H1 (cell line): ENCODE results near the gene SCNN1G. TPM values are rescaled to one million over a fixed set of nuclear protein-coding genes. Genes with fewer than 3 reads are reported as not detected.

Experiments
- CTCF ChIA-PET: fragments of 300-600 bp; sonication (Branson Sonifier 250); formaldehyde crosslinking; loops from one replicate; lab custom pipeline; 2021; ENCODE audit not compliant: partially characterized antibody; lab: Charles Lee
- POLR2A ChIA-PET: fragments of 300-600 bp; sonication (Branson Sonifier 250); formaldehyde crosslinking; loops from one replicate; lab custom pipeline; 2021; ENCODE audit warnings: inconsistent platforms; ENCODE audit not compliant: partially characterized antibody; lab: Charles Lee
- DNase-seq, 2 experiments: peaks; one replicate each; pipeline versions ENCODE4 v3.0.0 to v3.0.0-alpha.2; 2010 to 2022; ENCODE audit warnings: low spot score in 2 of 2, low read depth in 1 of 2, mixed read lengths in 1 of 2
- FAIRE-seq: peaks from 2 replicates; lab custom pipeline; 2011; peaks lifted over from hg19 to GRCh38; lab: Jason Lieb, UNC
- H2AFZ ChIP-seq: 2 replicates; pipeline ENCODE4 v1.8.1; 2012; ENCODE audit warnings: low read length, inconsistent platforms
- H2AK5ac ChIP-seq: 2 replicates; pipeline ENCODE4 v1.6.1; 2013; ENCODE audit warnings: low read depth, low read length
- H2BK120ac ChIP-seq: replicated peaks from 2 replicates; pipeline ENCODE3; 2013; ENCODE audit warnings: low read depth, low read length, inconsistent platforms
- H2BK12ac ChIP-seq: 2 replicates; pipeline ENCODE4 v1.6.1; 2013; ENCODE audit warnings: low read depth, low read length
- H2BK15ac ChIP-seq: 2 replicates; pipeline ENCODE4 v1.6.1; 2013; ENCODE audit warnings: low read length
- H2BK20ac ChIP-seq: 2 replicates; pipeline ENCODE4 v1.6.1; 2013; ENCODE audit warnings: low read length
- H2BK5ac ChIP-seq: 2 replicates; pipeline ENCODE4 v1.6.1; 2013; ENCODE audit warnings: low read depth, low read length
- H3K14ac ChIP-seq: 2 replicates; pipeline ENCODE4 v1.6.1; 2013; ENCODE audit warnings: inconsistent platforms; ENCODE audit not compliant: insufficient read length
- H3K18ac ChIP-seq: 2 replicates; pipeline ENCODE4 v1.6.1; 2013; ENCODE audit warnings: low read length; ENCODE audit errors: extremely low read depth
- H3K23ac ChIP-seq: 2 replicates; pipeline ENCODE4 v1.6.1; 2013; ENCODE audit warnings: inconsistent platforms; ENCODE audit not compliant: insufficient read length
- H3K23me2 ChIP-seq: 2 replicates; pipeline ENCODE4 v1.6.1; 2013; ENCODE audit warnings: low read depth, low read length
- H3K27ac ChIP-seq: 2 replicates; pipeline ENCODE4 v1.6.1; 2011; ENCODE audit warnings: low read depth, low read length, inconsistent platforms
- H3K27me3 ChIP-seq, 4 experiments: replicated peaks in 1 of 4; 1 replicate in 1 of 4; 2 replicates in 3 of 4; pipeline versions ENCODE4 v1.6.1 to v1.8.1; 2011 to 2013; ENCODE audit warnings: low read length in 3 of 4, mild to moderate bottlenecking in 3 of 4, inconsistent platforms in 2 of 4, mixed read lengths in 2 of 4, moderate library complexity in 1 of 4; ENCODE audit not compliant: control insufficient read depth in 3 of 4, insufficient read depth in 3 of 4; ENCODE audit errors: extremely low read depth in 1 of 4
- H3K36me3 ChIP-seq, 4 experiments: 2 replicates each; pipeline versions ENCODE4 v1.6.1 to v1.8.1; 2011 to 2013; ENCODE audit warnings: mild to moderate bottlenecking in 4 of 4, low read length in 3 of 4, moderate library complexity in 2 of 4, control low read depth in 1 of 4, inconsistent platforms in 1 of 4; ENCODE audit not compliant: insufficient read depth in 4 of 4, control insufficient read depth in 2 of 4
- H3K4ac ChIP-seq: replicated peaks from 2 replicates; pipeline ENCODE3; 2013; ENCODE audit warnings: low read length, low read depth, mixed read lengths, inconsistent platforms; ENCODE audit not compliant: insufficient read length
- H3K4me1 ChIP-seq, 4 experiments: replicated peaks in 1 of 4; 1 replicate in 1 of 4; 2 replicates in 3 of 4; pipeline versions ENCODE4 v1.6.1 to v1.8.1; 2011 to 2013; ENCODE audit warnings: low read length in 3 of 4, inconsistent platforms in 2 of 4, mixed read lengths in 1 of 4; ENCODE audit not compliant: insufficient read depth in 4 of 4, control insufficient read depth in 3 of 4
- H3K4me2 ChIP-seq, 2 experiments: 2 replicates each; pipeline versions ENCODE4 v1.6.1 to v1.8.1; 2011 to 2013; ENCODE audit warnings: low read depth in 2 of 2, low read length in 2 of 2, control low read depth in 1 of 2, inconsistent platforms in 1 of 2, mild to moderate bottlenecking in 1 of 2; ENCODE audit not compliant: insufficient read depth in 1 of 2
- H3K4me3 ChIP-seq, 4 experiments: fragments of 200-600, 300-600 bp in 1 of 4; sonication (generic), shearing (Covaris generic), sonication (Bioruptor Twin) in 1 of 4; 2 replicates each; pipeline versions ENCODE4 v1.5.1 to v1.8.1; 2011 to 2016; ENCODE audit warnings: low read length in 4 of 4, low read depth in 3 of 4, control low read depth in 2 of 4, inconsistent platforms in 2 of 4, mild to moderate bottlenecking in 2 of 4, mixed read lengths in 1 of 4, moderate library complexity in 1 of 4; ENCODE audit not compliant: insufficient read depth in 2 of 4; ENCODE audit errors: extremely low read depth in 1 of 4
- H3K56ac ChIP-seq: replicated peaks from 2 replicates; pipeline ENCODE3; 2013; ENCODE audit warnings: low read depth, mild to moderate bottlenecking, mixed read lengths, low read length, inconsistent platforms; ENCODE audit not compliant: insufficient read length
- H3K79me1 ChIP-seq: 2 replicates; pipeline ENCODE4 v1.6.1; 2013; ENCODE audit warnings: low read depth, low read length, control low read depth
- H3K79me2 ChIP-seq, 2 experiments: 2 replicates each; pipeline versions ENCODE4 v1.6.1 to v1.8.1; 2012 to 2013; ENCODE audit warnings: low read length in 2 of 2, mild to moderate bottlenecking in 2 of 2, inconsistent platforms in 1 of 2; ENCODE audit not compliant: insufficient read depth in 2 of 2, control insufficient read depth in 1 of 2
- H3K9ac ChIP-seq, 4 experiments: replicated peaks in 1 of 4; 1 replicate in 1 of 4; 2 replicates in 3 of 4; pipeline versions ENCODE4 v1.6.1 to v1.8.1; 2011 to 2013; ENCODE audit warnings: low read depth in 3 of 4, low read length in 3 of 4, control low read depth in 2 of 4, mild to moderate bottlenecking in 2 of 4, moderate library complexity in 2 of 4, inconsistent platforms in 1 of 4; ENCODE audit errors: extremely low read depth in 1 of 4
- H3K9me3 ChIP-seq, 2 experiments: 2 replicates each; pipeline versions ENCODE4 v1.6.1 to v1.8.1; 2012 to 2013; ENCODE audit warnings: mild to moderate bottlenecking in 2 of 2, moderate library complexity in 2 of 2, control low read depth in 1 of 2, inconsistent platforms in 1 of 2, low read depth in 1 of 2, low read length in 1 of 2, mixed read lengths in 1 of 2; ENCODE audit not compliant: insufficient read depth in 2 of 2
- H4K20me1 ChIP-seq, 2 experiments: replicated peaks in 1 of 2; 2 replicates each; pipeline versions ENCODE3 to v1.8.1; 2011 to 2013; ENCODE audit warnings: inconsistent platforms in 2 of 2, low read length in 2 of 2, mild to moderate bottlenecking in 1 of 2; ENCODE audit not compliant: insufficient read depth in 2 of 2, control insufficient read depth in 1 of 2
- H4K5ac ChIP-seq: 2 replicates; pipeline ENCODE4 v1.6.1; 2013; ENCODE audit warnings: low read length, low read depth, mixed read lengths, inconsistent platforms; ENCODE audit not compliant: insufficient read length
- H4K8ac ChIP-seq: 2 replicates; pipeline ENCODE4 v1.8.0; 2013; ENCODE audit warnings: mild to moderate bottlenecking, moderate library complexity, low read length, inconsistent platforms; ENCODE audit not compliant: insufficient read depth; ENCODE audit errors: extremely low read depth
- H4K91ac ChIP-seq: replicated peaks from 2 replicates; pipeline ENCODE3; 2013; ENCODE audit warnings: low read length, mixed read lengths, inconsistent platforms; ENCODE audit not compliant: insufficient read length
- CBX5 ChIP-seq: fragments of 300-800, 300-1000 bp; sonication (generic); IDR thresholded peaks from 2 replicates; pipeline ENCODE4 v1.7.1; 2016; ENCODE audit warnings: antibody characterized with exemption, low read length, low read depth
- GABPA ChIP-seq: IDR thresholded peaks from 2 replicates; pipeline ENCODE4 v1.6.1; 2011; ENCODE audit warnings: mild to moderate bottlenecking, low read length, moderate library complexity, borderline replicate concordance; ENCODE audit not compliant: insufficient read depth
- HDAC2 ChIP-seq, 2 experiments: fragments of 300-600 bp in 1 of 2; sonication (generic) in 1 of 2; IDR thresholded peaks; 2 replicates each; pipeline ENCODE4 v1.6.1; 2011 to 2012; ENCODE audit warnings: low read depth in 2 of 2, low read length in 2 of 2, mild to moderate bottlenecking in 2 of 2, moderate library complexity in 2 of 2, borderline replicate concordance in 1 of 2, inconsistent platforms in 1 of 2
- KDM4A ChIP-seq: IDR thresholded peaks from one replicate; pipeline ENCODE4 v1.7.1; 2012; ENCODE audit warnings: low read depth, mild to moderate bottlenecking, moderate library complexity, low read length, inconsistent platforms; ENCODE audit not compliant: severe bottlenecking
- KDM5A ChIP-seq: fragments of 200-600 bp; IDR thresholded peaks from 2 replicates; pipeline ENCODE4 v1.7.1; 2012; ENCODE audit warnings: mild to moderate bottlenecking, low read length, inconsistent platforms, mixed read lengths
- POLR2AphosphoS5 ChIP-seq: IDR thresholded peaks from 2 replicates; pipeline ENCODE4 v1.6.1; 2011; ENCODE audit warnings: low read depth, low read length
- RAD21 ChIP-seq, 2 experiments: IDR thresholded peaks in 1 of 2; conservative IDR thresholded peaks in 1 of 2; 2 replicates each; pipeline ENCODE4 v1.6.1; 2011; ENCODE audit warnings: low read depth in 2 of 2, low read length in 2 of 2, improper control_type of control experiment in 1 of 2, inconsistent platforms in 1 of 2, mild to moderate bottlenecking in 1 of 2, moderate library complexity in 1 of 2
- SAP30 ChIP-seq: fragments of 300-600 bp; sonication (generic); IDR thresholded peaks from 2 replicates; pipeline ENCODE4 v1.7.1; 2012; ENCODE audit warnings: low read length, moderate library complexity, mild to moderate bottlenecking, inconsistent platforms; ENCODE audit not compliant: insufficient read depth, insufficient replicate concordance
- SIX5 ChIP-seq: IDR thresholded peaks from 2 replicates; pipeline ENCODE4 v1.6.1; 2011; ENCODE audit warnings: mild to moderate bottlenecking, low read depth, low read length
- SP2 ChIP-seq: IDR thresholded peaks from 2 replicates; pipeline ENCODE4 v1.6.1; 2012; ENCODE audit warnings: mild to moderate bottlenecking, low read length, inconsistent platforms
- SUZ12 ChIP-seq: fragments of 200-600 bp; sonication (generic); IDR thresholded peaks from 2 replicates; pipeline ENCODE4 v1.6.1; 2012; ENCODE audit warnings: mild to moderate bottlenecking, inconsistent platforms, low read length, moderate library complexity, mixed read lengths
- TAF1 ChIP-seq: IDR thresholded peaks from 2 replicates; pipeline ENCODE4 v1.6.1; 2011; ENCODE audit warnings: mild to moderate bottlenecking, low read depth, low read length
- WGBS, 2 experiments: shearing (Covaris generic) in 1 of 2; methylation state at CpG; one replicate each; pipeline versions ENCODE4 v1.1.6 to v1.1.7; 2013 to 2015; ENCODE audit warnings: low lambda C conversion rate in 2 of 2, mixed read lengths in 2 of 2, inconsistent platforms in 1 of 2, low coverage in 1 of 2, missing lambda C conversion rate in 1 of 2; ENCODE audit not compliant: insufficient replicate concordance in 2 of 2, insufficient coverage in 1 of 2, insufficient read length in 1 of 2; ENCODE audit errors: extremely low coverage in 1 of 2, missing lambda C conversion rate in 1 of 2; 5-methylcytosine and 5-hydroxymethylcytosine counted together
- polyA plus RNA-seq, 7 experiments: library from polyadenylated mRNA; depleted of rRNA in 3 of 7; stranded (reverse) in 5 of 7; unstranded in 2 of 7; fragments of >200 nt in 5 of 7; fragments of 200-250 nt in 2 of 7; gene quantifications; 1 replicate in 5 of 7; 2 replicates in 1 of 7; 4 replicates in 1 of 7; pipeline versions ENCODE4 v1.2.1 to v1.2.3, GENCODE V29; 2011 to 2013; ENCODE audit warnings: missing spikeins in 2 of 7, mixed read lengths in 2 of 7
- total RNA-seq: library from RNA; stranded (reverse); fragmentation: NEBNext Ultra II Directional; extraction: Animal tissue kit (Norgen Biotek cat#: 25700); gene quantifications from 2 replicates; pipeline ENCODE4 v1.2.1, GENCODE V29; 2021
- TF ChIP-seq, protein P1 (sequence below): IDR thresholded peaks from 2 replicates; pipeline ENCODE4 v1.6.1; 2011; ENCODE audit warnings: low read depth, mild to moderate bottlenecking, low read length; ENCODE audit not compliant: insufficient read depth

SCNN1G gene
- total and polyA plus RNA-seq, 2 of the 8 experiments (the other 6 are each of a cell fraction or from before 2014, with no cell fraction given): 0.73 to 1.1 TPM

DNA sequence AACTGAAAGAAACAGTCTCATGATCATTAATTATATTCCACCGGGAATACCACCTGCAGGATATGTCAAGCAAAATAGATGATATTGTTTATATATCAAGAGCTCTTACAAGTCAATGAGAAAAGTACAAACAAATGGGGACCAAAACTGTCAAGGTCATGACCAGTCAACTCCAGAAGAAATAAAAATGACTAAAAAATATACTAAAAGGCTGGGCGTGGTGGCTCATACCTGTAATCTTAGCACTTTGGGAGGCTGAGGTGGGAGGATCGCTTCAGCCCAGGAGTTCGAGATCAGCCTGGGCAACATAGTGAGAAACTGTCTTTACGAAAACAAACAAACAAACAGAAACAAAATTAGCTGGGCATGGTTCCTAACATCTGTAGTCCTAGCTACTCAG is 69.8 kb downstream of the SCNN1G start:
- H2BK12ac ChIP-seq: no peak overlapping the region
- CTCF ChIA-PET: interaction anchor here (0.9 to 1.3 kb wide), 2 partner anchors 70 to 139 kb away, joined by 3 read pairs; partner anchors contain the start of gene SCNN1G
- H3K27ac ChIP-seq: no peak overlapping the region
- H3K79me1 ChIP-seq: no peaks in the 10 kb centered on the region
- no peak for FAIRE-seq
- POLR2A ChIA-PET: no interaction called here
- H4K91ac ChIP-seq: no peak overlapping the region
- no peak overlapping the region for H3K56ac ChIP-seq
- H2AK5ac ChIP-seq: no peak overlapping the region
- no peak overlapping the region for H3K18ac ChIP-seq
- H3K27me3 ChIP-seq: no peaks in the 10 kb centered on the region
- no peak overlapping the region for H2BK15ac ChIP-seq
- H2BK5ac ChIP-seq: no peak overlapping the region
- no peak for DNase-seq
- H2BK120ac ChIP-seq: no peak overlapping the region
- no peaks in the 10 kb centered on the region for H4K20me1 ChIP-seq
- H2AFZ ChIP-seq: no peak overlapping the region
- H3K9ac ChIP-seq: no peak overlapping the region
- no peak overlapping the region for H3K14ac ChIP-seq
- no peaks in the 10 kb centered on the region; a peak in 1 of 4 replicates for H3K9me3 ChIP-seq
- H3K4me3 ChIP-seq: no peak overlapping the region
- no peaks in the 10 kb centered on the region for H3K79me2 ChIP-seq
- H2BK20ac ChIP-seq: no peak overlapping the region
- no peak overlapping the region for H4K5ac ChIP-seq
- H3K23ac ChIP-seq: no peak overlapping the region
- H3K23me2 ChIP-seq: no peaks in the 10 kb centered on the region
- H4K8ac ChIP-seq: no peak overlapping the region
- no peaks in the 10 kb centered on the region for H3K4me1 ChIP-seq
- 84% methylated on average over 5 of the region's 5 CpGs; no CpG with 5 or more reads in 1 of the 2 experiments for WGBS, 2 experiments
- H3K4me2 ChIP-seq: no peak overlapping the region
- no peak overlapping the region for H3K4ac ChIP-seq
- no peaks in the 10 kb centered on the region for H3K36me3 ChIP-seq
- TF ChIP-seq SAP30: no peak
- TF ChIP-seq SUZ12: no peak
- no peak for TF ChIP-seq HDAC2 (IDR thresholded peaks at IDR 0.05; ENCODE audit: borderline replicate concordance in 1 of 2, low read depth in 2 of 2, low read length in 2 of 2)
- no peak for TF ChIP-seq KDM5A
- no peak for TF ChIP-seq POLR2AphosphoS5
- no peak for TF ChIP-seq CBX5
- no peak for TF ChIP-seq SIX5
- TF ChIP-seq, protein P1, sequence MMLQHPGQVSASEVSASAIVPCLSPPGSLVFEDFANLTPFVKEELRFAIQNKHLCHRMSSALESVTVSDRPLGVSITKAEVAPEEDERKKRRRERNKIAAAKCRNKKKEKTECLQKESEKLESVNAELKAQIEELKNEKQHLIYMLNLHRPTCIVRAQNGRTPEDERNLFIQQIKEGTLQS: no peak
- no peak for TF ChIP-seq GABPA
- TF ChIP-seq RAD21 (IDR thresholded peaks at IDR 0.05 in 1 of 2, conservative IDR thresholded peaks at IDR 0.05 in 1 of 2; ENCODE audit: low read depth in 2 of 2, low read length in 2 of 2): no peak
- no peak for TF ChIP-seq TAF1
- no peak for TF ChIP-seq KDM4A
- TF ChIP-seq SP2: no peak
